ENCODE results near the gene KRT79. TPM values are rescaled to one million over a fixed set of nuclear protein-coding genes. Genes with fewer than 3 reads are reported as not detected.

The KRT79 gene
- polyA plus RNA-seq, 1 experiment = 0.04 TPM

- DNase-seq (ENCODE audit: low read depth, low spot score) = no peak
Measured at GRCh38 chr12:52831251-52831650, 2.9 kb downstream of the KRT79 start.

GRCh38 chr12:52829986-52830770 lies 3.9 kb downstream of the KRT79 start:
- no peak for DNase-seq (ENCODE audit: low read depth, low spot score)
- H3K27me3 ChIP-seq (ENCODE audit: control insufficient read depth, insufficient read depth, low read length) = no peaks in the 10 kb centered on the region
- H3K4me3 ChIP-seq (ENCODE audit: low read depth, low read length) = no peak overlapping the region
- H3K27ac ChIP-seq (ENCODE audit: low read depth, low read length) = no peak overlapping the region
- ChIA-PET CTCF (no interaction called here), POLR2A (no interaction called here)
- TF ChIP-seq, protein P1, sequence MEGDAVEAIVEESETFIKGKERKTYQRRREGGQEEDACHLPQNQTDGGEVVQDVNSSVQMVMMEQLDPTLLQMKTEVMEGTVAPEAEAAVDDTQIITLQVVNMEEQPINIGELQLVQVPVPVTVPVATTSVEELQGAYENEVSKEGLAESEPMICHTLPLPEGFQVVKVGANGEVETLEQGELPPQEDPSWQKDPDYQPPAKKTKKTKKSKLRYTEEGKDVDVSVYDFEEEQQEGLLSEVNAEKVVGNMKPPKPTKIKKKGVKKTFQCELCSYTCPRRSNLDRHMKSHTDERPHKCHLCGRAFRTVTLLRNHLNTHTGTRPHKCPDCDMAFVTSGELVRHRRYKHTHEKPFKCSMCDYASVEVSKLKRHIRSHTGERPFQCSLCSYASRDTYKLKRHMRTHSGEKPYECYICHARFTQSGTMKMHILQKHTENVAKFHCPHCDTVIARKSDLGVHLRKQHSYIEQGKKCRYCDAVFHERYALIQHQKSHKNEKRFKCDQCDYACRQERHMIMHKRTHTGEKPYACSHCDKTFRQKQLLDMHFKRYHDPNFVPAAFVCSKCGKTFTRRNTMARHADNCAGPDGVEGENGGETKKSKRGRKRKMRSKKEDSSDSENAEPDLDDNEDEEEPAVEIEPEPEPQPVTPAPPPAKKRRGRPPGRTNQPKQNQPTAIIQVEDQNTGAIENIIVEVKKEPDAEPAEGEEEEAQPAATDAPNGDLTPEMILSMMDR (IDR thresholded peaks at IDR 0.05; ENCODE audit: low read depth, low read length) = no peak
- H3K9me3 ChIP-seq (ENCODE audit: control insufficient read depth, insufficient read depth, low read length) = no peaks in the 10 kb centered on the region

More at GRCh38 chr12:52831251-52831650, 2.9 kb downstream of the KRT79 start:
- H3K27me3 ChIP-seq (ENCODE audit: control insufficient read depth, insufficient read depth, low read length) = no peaks in the 10 kb centered on the region
- no peak overlapping the region for H3K4me3 ChIP-seq (ENCODE audit: low read depth, low read length)
- ChIA-PET CTCF (no interaction called here), POLR2A (no interaction called here)
- H3K9me3 ChIP-seq (ENCODE audit: control insufficient read depth, insufficient read depth, low read length) = no peaks in the 10 kb centered on the region
- TF ChIP-seq, protein P1 (IDR thresholded peaks at IDR 0.05; ENCODE audit: low read depth, low read length) = no peak
- H3K27ac ChIP-seq (ENCODE audit: low read depth, low read length) = no peak overlapping the region

GRCh38 chr12:52828591-52829021 lies 5.5 kb downstream of the KRT79 start:
- peaks cover 2% of the 10 kb centered on the region for H3K27me3 ChIP-seq (ENCODE audit: control insufficient read depth, insufficient read depth, low read length)
- no peak for DNase-seq (ENCODE audit: low read depth, low spot score)
- CTCF ChIA-PET = interaction anchor here (0.5 to 0.7 kb wide), 3 partner anchors 9 to 1364 kb away, joined by 3 to 7 read pairs (median 4); no protein-coding TSS in a partner anchor
- POLR2A ChIA-PET = no interaction called here
- no peak overlapping the region for H3K4me3 ChIP-seq (ENCODE audit: low read depth, low read length)
- TF ChIP-seq, protein P1 (IDR thresholded peaks at IDR 0.05; ENCODE audit: low read depth, low read length) = no peak
- H3K9me3 ChIP-seq (ENCODE audit: control insufficient read depth, insufficient read depth, low read length) = no peaks in the 10 kb centered on the region
- H3K27ac ChIP-seq (ENCODE audit: low read depth, low read length) = no peak overlapping the region

DNA sequence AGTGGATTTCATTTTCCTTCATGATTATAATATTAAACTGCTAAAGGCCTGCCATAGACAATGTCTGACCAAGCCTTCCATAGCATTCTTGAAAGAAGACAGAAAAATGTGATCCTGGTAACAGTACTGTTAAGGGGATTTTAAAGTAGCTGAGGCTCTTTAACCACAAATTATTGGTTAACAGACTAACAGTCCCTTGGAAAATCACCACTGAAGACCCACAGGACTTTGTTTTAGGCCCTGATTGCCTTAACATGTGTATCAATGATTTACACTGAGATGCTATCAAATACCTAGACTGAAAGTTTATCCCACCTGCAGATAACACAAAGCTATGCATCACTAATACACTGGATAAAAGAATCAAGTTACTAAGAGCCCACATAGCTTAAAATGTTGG lies 6.0 kb downstream of the KRT79 start:
- no peak overlapping the region for H3K4me3 ChIP-seq (ENCODE audit: low read depth, low read length)
- ChIA-PET CTCF (interaction anchor here (0.5 to 0.7 kb wide), 3 partner anchors 8 to 1365 kb away, joined by 3 to 7 read pairs (median 4); no protein-coding TSS in a partner anchor), POLR2A (no interaction called here)
- H3K9me3 ChIP-seq (ENCODE audit: control insufficient read depth, insufficient read depth, low read length) = no peaks in the 10 kb centered on the region
- TF ChIP-seq, protein P1 (IDR thresholded peaks at IDR 0.05; ENCODE audit: low read depth, low read length) = no peak
- peaks cover 2% of the 10 kb centered on the region for H3K27me3 ChIP-seq (ENCODE audit: control insufficient read depth, insufficient read depth, low read length)
- no peak for DNase-seq (ENCODE audit: low read depth, low spot score)
- no peak overlapping the region for H3K27ac ChIP-seq (ENCODE audit: low read depth, low read length)

GRCh38 chr12:52827499-52828090 lies 6.5 kb downstream of the KRT79 start:
- no peak for DNase-seq (ENCODE audit: low read depth, low spot score)
- Histone ChIP-seq H3K27ac (ENCODE audit: low read depth, low read length) (no peak overlapping the region), H3K27me3 (ENCODE audit: control insufficient read depth, insufficient read depth, low read length) (peaks cover 2% of the 10 kb centered on the region), H3K4me3 (ENCODE audit: low read depth, low read length) (no peak overlapping the region), H3K9me3 (ENCODE audit: control insufficient read depth, insufficient read depth, low read length) (no peaks in the 10 kb centered on the region)
- CTCF ChIA-PET = interaction anchor here (0.7 kb wide), 1 partner anchor 8 kb away, joined by 4 read pairs; no protein-coding TSS in a partner anchor
- TF ChIP-seq, protein P1 (IDR thresholded peaks at IDR 0.05; ENCODE audit: low read depth, low read length) = no peak
- POLR2A ChIA-PET = no interaction called here
